Vagina (tissue), 2 donors: ENCODE results near the gene SRR.

ENCODE experiments used
- POLR2A ChIP-seq, 2 donors: fragments of 450-650 bp; IDR thresholded peaks; one replicate each; pipeline ENCODE4 v1.6.1; 2017; ENCODE audit warnings: antibody characterized with exemption in 2 of 2, mild to moderate bottlenecking in 2 of 2, moderate library complexity in 2 of 2
- POLR2AphosphoS5 ChIP-seq, 2 donors: sonication (generic); formaldehyde crosslinking; IDR thresholded peaks; one replicate each; pipeline ENCODE4 v1.9.0; 2017; ENCODE audit warnings: antibody characterized with exemption in 2 of 2, mild to moderate bottlenecking in 2 of 2, low read depth in 1 of 2; ENCODE audit not compliant: insufficient read depth in 1 of 2
- TF ChIP-seq, protein P1 (sequence below), 3 experiments: fragments of 450-650 bp in 2 of 3; fragments of 200-600 bp in 1 of 3; sonication (generic) in 1 of 3; IDR thresholded peaks; one replicate each; pipeline ENCODE4 v1.5.1; 2017 to 2019; ENCODE audit warnings: antibody characterized with exemption in 3 of 3, mild to moderate bottlenecking in 2 of 3, moderate library complexity in 2 of 3

- TF ChIP-seq POLR2A (IDR thresholded peaks at IDR 0.05) (no peak), POLR2AphosphoS5 (IDR thresholded peaks at IDR 0.05; ENCODE audit: insufficient read depth in 1 of 2, low read depth in 1 of 2) (no peak)
- TF ChIP-seq, protein P1, sequence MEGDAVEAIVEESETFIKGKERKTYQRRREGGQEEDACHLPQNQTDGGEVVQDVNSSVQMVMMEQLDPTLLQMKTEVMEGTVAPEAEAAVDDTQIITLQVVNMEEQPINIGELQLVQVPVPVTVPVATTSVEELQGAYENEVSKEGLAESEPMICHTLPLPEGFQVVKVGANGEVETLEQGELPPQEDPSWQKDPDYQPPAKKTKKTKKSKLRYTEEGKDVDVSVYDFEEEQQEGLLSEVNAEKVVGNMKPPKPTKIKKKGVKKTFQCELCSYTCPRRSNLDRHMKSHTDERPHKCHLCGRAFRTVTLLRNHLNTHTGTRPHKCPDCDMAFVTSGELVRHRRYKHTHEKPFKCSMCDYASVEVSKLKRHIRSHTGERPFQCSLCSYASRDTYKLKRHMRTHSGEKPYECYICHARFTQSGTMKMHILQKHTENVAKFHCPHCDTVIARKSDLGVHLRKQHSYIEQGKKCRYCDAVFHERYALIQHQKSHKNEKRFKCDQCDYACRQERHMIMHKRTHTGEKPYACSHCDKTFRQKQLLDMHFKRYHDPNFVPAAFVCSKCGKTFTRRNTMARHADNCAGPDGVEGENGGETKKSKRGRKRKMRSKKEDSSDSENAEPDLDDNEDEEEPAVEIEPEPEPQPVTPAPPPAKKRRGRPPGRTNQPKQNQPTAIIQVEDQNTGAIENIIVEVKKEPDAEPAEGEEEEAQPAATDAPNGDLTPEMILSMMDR (IDR thresholded peaks at IDR 0.05), result no peak
Measured at GRCh38 chr17:2263183-2264066, 40.3 kb upstream of the SRR start.
